H1 (cell line): ENCODE results near the gene MRPL20. TPM values are rescaled to one million over a fixed set of nuclear protein-coding genes. Genes with fewer than 3 reads are reported as not detected.

Experiments
- CTCF ChIA-PET: fragments of 300-600 bp; sonication (Branson Sonifier 250); formaldehyde crosslinking; loops from one replicate; lab custom pipeline; 2021; ENCODE audit not compliant: partially characterized antibody; lab: Charles Lee
- POLR2A ChIA-PET: fragments of 300-600 bp; sonication (Branson Sonifier 250); formaldehyde crosslinking; loops from one replicate; lab custom pipeline; 2021; ENCODE audit warnings: inconsistent platforms; ENCODE audit not compliant: partially characterized antibody; lab: Charles Lee
- DNase-seq, 2 experiments: peaks; one replicate each; pipeline versions ENCODE4 v3.0.0 to v3.0.0-alpha.2; 2010 to 2022; ENCODE audit warnings: low spot score in 2 of 2, low read depth in 1 of 2, mixed read lengths in 1 of 2
- FAIRE-seq: peaks from 2 replicates; lab custom pipeline; 2011; peaks lifted over from hg19 to GRCh38; lab: Jason Lieb, UNC
- H2AFZ ChIP-seq: 2 replicates; pipeline ENCODE4 v1.8.1; 2012; ENCODE audit warnings: low read length, inconsistent platforms
- H2AK5ac ChIP-seq: 2 replicates; pipeline ENCODE4 v1.6.1; 2013; ENCODE audit warnings: low read depth, low read length
- H2BK120ac ChIP-seq: replicated peaks from 2 replicates; pipeline ENCODE3; 2013; ENCODE audit warnings: low read depth, low read length, inconsistent platforms
- H2BK12ac ChIP-seq: 2 replicates; pipeline ENCODE4 v1.6.1; 2013; ENCODE audit warnings: low read depth, low read length
- H2BK15ac ChIP-seq: 2 replicates; pipeline ENCODE4 v1.6.1; 2013; ENCODE audit warnings: low read length
- H2BK20ac ChIP-seq: 2 replicates; pipeline ENCODE4 v1.6.1; 2013; ENCODE audit warnings: low read length
- H2BK5ac ChIP-seq: 2 replicates; pipeline ENCODE4 v1.6.1; 2013; ENCODE audit warnings: low read depth, low read length
- H3K14ac ChIP-seq: 2 replicates; pipeline ENCODE4 v1.6.1; 2013; ENCODE audit warnings: inconsistent platforms; ENCODE audit not compliant: insufficient read length
- H3K18ac ChIP-seq: 2 replicates; pipeline ENCODE4 v1.6.1; 2013; ENCODE audit warnings: low read length; ENCODE audit errors: extremely low read depth
- H3K23ac ChIP-seq: 2 replicates; pipeline ENCODE4 v1.6.1; 2013; ENCODE audit warnings: inconsistent platforms; ENCODE audit not compliant: insufficient read length
- H3K23me2 ChIP-seq: 2 replicates; pipeline ENCODE4 v1.6.1; 2013; ENCODE audit warnings: low read depth, low read length
- H3K27ac ChIP-seq: 2 replicates; pipeline ENCODE4 v1.6.1; 2011; ENCODE audit warnings: low read depth, low read length, inconsistent platforms
- H3K27me3 ChIP-seq, 4 experiments: replicated peaks in 1 of 4; 1 replicate in 1 of 4; 2 replicates in 3 of 4; pipeline versions ENCODE4 v1.6.1 to v1.8.1; 2011 to 2013; ENCODE audit warnings: low read length in 3 of 4, mild to moderate bottlenecking in 3 of 4, inconsistent platforms in 2 of 4, mixed read lengths in 2 of 4, moderate library complexity in 1 of 4; ENCODE audit not compliant: control insufficient read depth in 3 of 4, insufficient read depth in 3 of 4; ENCODE audit errors: extremely low read depth in 1 of 4
- H3K36me3 ChIP-seq, 4 experiments: 2 replicates each; pipeline versions ENCODE4 v1.6.1 to v1.8.1; 2011 to 2013; ENCODE audit warnings: mild to moderate bottlenecking in 4 of 4, low read length in 3 of 4, moderate library complexity in 2 of 4, control low read depth in 1 of 4, inconsistent platforms in 1 of 4; ENCODE audit not compliant: insufficient read depth in 4 of 4, control insufficient read depth in 2 of 4
- H3K4ac ChIP-seq: replicated peaks from 2 replicates; pipeline ENCODE3; 2013; ENCODE audit warnings: low read length, low read depth, mixed read lengths, inconsistent platforms; ENCODE audit not compliant: insufficient read length
- H3K4me1 ChIP-seq, 4 experiments: replicated peaks in 1 of 4; 1 replicate in 1 of 4; 2 replicates in 3 of 4; pipeline versions ENCODE4 v1.6.1 to v1.8.1; 2011 to 2013; ENCODE audit warnings: low read length in 3 of 4, inconsistent platforms in 2 of 4, mixed read lengths in 1 of 4; ENCODE audit not compliant: insufficient read depth in 4 of 4, control insufficient read depth in 3 of 4
- H3K4me2 ChIP-seq, 2 experiments: 2 replicates each; pipeline versions ENCODE4 v1.6.1 to v1.8.1; 2011 to 2013; ENCODE audit warnings: low read depth in 2 of 2, low read length in 2 of 2, control low read depth in 1 of 2, inconsistent platforms in 1 of 2, mild to moderate bottlenecking in 1 of 2; ENCODE audit not compliant: insufficient read depth in 1 of 2
- H3K4me3 ChIP-seq, 4 experiments: fragments of 200-600, 300-600 bp in 1 of 4; sonication (generic), shearing (Covaris generic), sonication (Bioruptor Twin) in 1 of 4; 2 replicates each; pipeline versions ENCODE4 v1.5.1 to v1.8.1; 2011 to 2016; ENCODE audit warnings: low read length in 4 of 4, low read depth in 3 of 4, control low read depth in 2 of 4, inconsistent platforms in 2 of 4, mild to moderate bottlenecking in 2 of 4, mixed read lengths in 1 of 4, moderate library complexity in 1 of 4; ENCODE audit not compliant: insufficient read depth in 2 of 4; ENCODE audit errors: extremely low read depth in 1 of 4
- H3K56ac ChIP-seq: replicated peaks from 2 replicates; pipeline ENCODE3; 2013; ENCODE audit warnings: low read depth, mild to moderate bottlenecking, mixed read lengths, low read length, inconsistent platforms; ENCODE audit not compliant: insufficient read length
- H3K79me1 ChIP-seq: 2 replicates; pipeline ENCODE4 v1.6.1; 2013; ENCODE audit warnings: low read depth, low read length, control low read depth
- H3K79me2 ChIP-seq, 2 experiments: 2 replicates each; pipeline versions ENCODE4 v1.6.1 to v1.8.1; 2012 to 2013; ENCODE audit warnings: low read length in 2 of 2, mild to moderate bottlenecking in 2 of 2, inconsistent platforms in 1 of 2; ENCODE audit not compliant: insufficient read depth in 2 of 2, control insufficient read depth in 1 of 2
- H3K9ac ChIP-seq, 4 experiments: replicated peaks in 1 of 4; 1 replicate in 1 of 4; 2 replicates in 3 of 4; pipeline versions ENCODE4 v1.6.1 to v1.8.1; 2011 to 2013; ENCODE audit warnings: low read depth in 3 of 4, low read length in 3 of 4, control low read depth in 2 of 4, mild to moderate bottlenecking in 2 of 4, moderate library complexity in 2 of 4, inconsistent platforms in 1 of 4; ENCODE audit errors: extremely low read depth in 1 of 4
- H3K9me3 ChIP-seq, 2 experiments: 2 replicates each; pipeline versions ENCODE4 v1.6.1 to v1.8.1; 2012 to 2013; ENCODE audit warnings: mild to moderate bottlenecking in 2 of 2, moderate library complexity in 2 of 2, control low read depth in 1 of 2, inconsistent platforms in 1 of 2, low read depth in 1 of 2, low read length in 1 of 2, mixed read lengths in 1 of 2; ENCODE audit not compliant: insufficient read depth in 2 of 2
- H4K20me1 ChIP-seq, 2 experiments: replicated peaks in 1 of 2; 2 replicates each; pipeline versions ENCODE3 to v1.8.1; 2011 to 2013; ENCODE audit warnings: inconsistent platforms in 2 of 2, low read length in 2 of 2, mild to moderate bottlenecking in 1 of 2; ENCODE audit not compliant: insufficient read depth in 2 of 2, control insufficient read depth in 1 of 2
- H4K5ac ChIP-seq: 2 replicates; pipeline ENCODE4 v1.6.1; 2013; ENCODE audit warnings: low read length, low read depth, mixed read lengths, inconsistent platforms; ENCODE audit not compliant: insufficient read length
- H4K8ac ChIP-seq: 2 replicates; pipeline ENCODE4 v1.8.0; 2013; ENCODE audit warnings: mild to moderate bottlenecking, moderate library complexity, low read length, inconsistent platforms; ENCODE audit not compliant: insufficient read depth; ENCODE audit errors: extremely low read depth
- H4K91ac ChIP-seq: replicated peaks from 2 replicates; pipeline ENCODE3; 2013; ENCODE audit warnings: low read length, mixed read lengths, inconsistent platforms; ENCODE audit not compliant: insufficient read length
- ATF3 ChIP-seq: IDR thresholded peaks from 2 replicates; pipeline ENCODE4 v1.6.1; 2011; ENCODE audit warnings: low read depth, mild to moderate bottlenecking, low read length; ENCODE audit not compliant: insufficient read depth
- GTF2F1 ChIP-seq: IDR thresholded peaks from 2 replicates; pipeline ENCODE4 v1.6.1; 2012; ENCODE audit warnings: low read depth, low read length, improper control_type of control experiment, borderline replicate concordance
- POU5F1 ChIP-seq: IDR thresholded peaks from 2 replicates; pipeline ENCODE4 v1.6.1; 2011; ENCODE audit warnings: low read depth, mild to moderate bottlenecking, low read length, moderate library complexity
- RAD21 ChIP-seq, 2 experiments: IDR thresholded peaks in 1 of 2; conservative IDR thresholded peaks in 1 of 2; 2 replicates each; pipeline ENCODE4 v1.6.1; 2011; ENCODE audit warnings: low read depth in 2 of 2, low read length in 2 of 2, improper control_type of control experiment in 1 of 2, inconsistent platforms in 1 of 2, mild to moderate bottlenecking in 1 of 2, moderate library complexity in 1 of 2
- TBP ChIP-seq: IDR thresholded peaks from 2 replicates; pipeline ENCODE4 v1.6.1; 2011; ENCODE audit warnings: low read depth, low read length, improper control_type of control experiment
- TEAD4 ChIP-seq: IDR thresholded peaks from 2 replicates; pipeline ENCODE4 v1.6.1; 2012; ENCODE audit warnings: low read depth, low read length, inconsistent platforms, mixed read lengths
- YY1 ChIP-seq: IDR thresholded peaks from 2 replicates; pipeline ENCODE4 v1.6.1; 2011; ENCODE audit warnings: low read depth, mild to moderate bottlenecking, low read length
- whole genome bisulfite sequencing, 2 experiments: shearing (Covaris generic) in 1 of 2; methylation state at CpG; one replicate each; pipeline versions ENCODE4 v1.1.6 to v1.1.7; 2013 to 2015; ENCODE audit warnings: low lambda C conversion rate in 2 of 2, mixed read lengths in 2 of 2, inconsistent platforms in 1 of 2, low coverage in 1 of 2, missing lambda C conversion rate in 1 of 2; ENCODE audit not compliant: insufficient replicate concordance in 2 of 2, insufficient coverage in 1 of 2, insufficient read length in 1 of 2; ENCODE audit errors: extremely low coverage in 1 of 2, missing lambda C conversion rate in 1 of 2; 5-methylcytosine and 5-hydroxymethylcytosine counted together
- polyA plus RNA-seq, 7 experiments: library from polyadenylated mRNA; depleted of rRNA in 3 of 7; stranded (reverse) in 5 of 7; unstranded in 2 of 7; fragments of >200 nt in 5 of 7; fragments of 200-250 nt in 2 of 7; gene quantifications; 1 replicate in 5 of 7; 2 replicates in 1 of 7; 4 replicates in 1 of 7; pipeline versions ENCODE4 v1.2.1 to v1.2.3, GENCODE V29; 2011 to 2013; ENCODE audit warnings: missing spikeins in 2 of 7, mixed read lengths in 2 of 7
- total RNA-seq: library from RNA; stranded (reverse); fragmentation: NEBNext Ultra II Directional; extraction: Animal tissue kit (Norgen Biotek cat#: 25700); gene quantifications from 2 replicates; pipeline ENCODE4 v1.2.1, GENCODE V29; 2021

MRPL20 gene
- total and polyA plus RNA-seq, 2 of the 8 experiments (the other 6 are each of a cell fraction or from before 2014, with no cell fraction given), result 126 to 151 TPM

GRCh38 chr1:1406101-1406820, 832 bp downstream of the MRPL20 start:
- Histone ChIP-seq H2BK5ac (peak overlapping the region; percentile 88; the same call in 1 of the 2 replicates), H2BK12ac (no peak overlapping the region), H3K23ac (no peak overlapping the region), H3K18ac (no peak overlapping the region), H3K27ac (peak overlapping the region; percentile 94; the same call in 1 of the 2 replicates), H4K8ac (peak overlapping the region; percentile 99), H3K4me1 (peaks cover 8 to 19% (median 13%) of the 10 kb centered on the region in 4 experiments; a peak in 6 of 7 replicates), H4K20me1 (peaks cover 8 to 12% of the 10 kb centered on the region in 2 experiments), H3K4me2 (peak overlapping the region; percentile 75 to 86), H4K5ac (peak overlapping the region; percentile 93), H3K36me3 (peaks cover 20 to 56% (median 30%) of the 10 kb centered on the region in 4 experiments), H3K79me1 (peaks cover 11% of the 10 kb centered on the region), H3K23me2 (peaks cover 5% of the 10 kb centered on the region; the same call in 1 of the 2 replicates), H3K14ac (no peak overlapping the region), H3K9me3 (no peaks in the 10 kb centered on the region), H2BK20ac (no peak overlapping the region), H2BK120ac (no peak overlapping the region), H2BK15ac (no peak overlapping the region), H3K27me3 (no peaks in the 10 kb centered on the region), H3K4me3 (peak overlapping the region; percentile 91 to 99 (median 93)), H2AFZ (no peak overlapping the region), H3K4ac (no peak overlapping the region), H2AK5ac (no peak overlapping the region), H3K56ac (peak overlapping the region; percentile 17), H3K79me2 (peaks cover 14 to 38% of the 10 kb centered on the region in 2 experiments), H3K9ac (peak overlapping the region; percentile 81 to 96 (median 92)), H4K91ac (no peak overlapping the region)
- FAIRE-seq (no peak), DNase-seq (no peak)
- ChIA-PET CTCF (interaction anchor here (1.0 to 2.9 kb wide), 10 partner anchors 9 to 98 kb away, joined by 3 to 17 read pairs (median 4); partner anchors contain the start of gene ANKRD65), POLR2A (interaction anchor here (0.7 to 27.7 kb wide), 11 partner anchors 8 to 136 kb away, joined by 3 to 719 read pairs (median 3); partner anchors contain the start of genes ANKRD65, AURKAIP1, CCNL2 and MXRA8)
- WGBS, 2 experiments, result 73% methylated on average over 33 of the region's 43 CpGs; no CpG with 5 or more reads in 1 of the 2 experiments
- TF ChIP-seq RAD21 (IDR thresholded peaks at IDR 0.05 in 1 of 2, conservative IDR thresholded peaks at IDR 0.05 in 1 of 2; ENCODE audit: low read depth in 2 of 2, low read length in 2 of 2), result 0 out of 4 replicates have a peak, but pooled peaks of 1 of the 2 experiments have one; percentile 10
- TF ChIP-seq GTF2F1, result no peak
- TF ChIP-seq ATF3, result no peak
- TF ChIP-seq TBP, result no peak
- TF ChIP-seq TEAD4, result no peak
- no peak for TF ChIP-seq POU5F1
- TF ChIP-seq YY1, result no peak
